Ishikawa (cell line): ENCODE data around the gene ZIC3.

Experiments
- CEBPB ChIP-seq: IDR thresholded peaks from 2 replicates; pipeline ENCODE4 v1.6.1; 2012
- FOXM1 ChIP-seq: IDR thresholded peaks from 2 replicates; pipeline ENCODE4 v1.6.1; 2012; ENCODE audit warnings: low read depth, borderline replicate concordance
- MAX ChIP-seq: IDR thresholded peaks from 2 replicates; pipeline ENCODE4 v1.6.1; 2012
- REST ChIP-seq: IDR thresholded peaks from 2 replicates; pipeline ENCODE4 v1.6.1; 2012; ENCODE audit warnings: low read depth, mild to moderate bottlenecking
- TCF12 ChIP-seq: IDR thresholded peaks from 2 replicates; pipeline ENCODE4 v1.6.1; 2012; ENCODE audit warnings: low read depth
- USF1 ChIP-seq: IDR thresholded peaks from 2 replicates; pipeline ENCODE4 v1.6.1; 2012

- TF ChIP-seq CEBPB (no peak), TCF12 (no peak), REST (no peak), MAX (no peak), FOXM1 (no peak), USF1 (no peak)
These were observed 8.3 kb downstream of the ZIC3 start for GRCh38 chrX:137574102-137574783.
